ENCODE data around the gene STPG4. TPM values are rescaled to one million over a fixed set of nuclear protein-coding genes. Genes with fewer than 3 reads are reported as not detected.

Gene STPG4
- polyA plus RNA-seq, 1 of the 3 experiments (the other 2 are of a cell fraction): 0.20 TPM

GRCh38 chr2:47074691-47075090, 80.4 kb downstream of the STPG4 start (continued):
- no peak for TF ChIP-seq IRF3 (IDR thresholded peaks at IDR 0.05; ENCODE audit: low read depth, low read length)

- H3K4me3 ChIP-seq (ENCODE audit: low read depth in 2 of 2, low read length in 1 of 2): no peak overlapping the region
- no peak overlapping the region for H3K4me2 ChIP-seq
- H3K9me2 ChIP-seq: no peaks in the 10 kb centered on the region
- CTCF ChIA-PET: interaction anchor here (0.9 to 4.5 kb wide), 8 partner anchors 10 to 58 kb away, joined by 3 to 27 read pairs (median 6); no protein-coding TSS in a partner anchor
- H3K9ac ChIP-seq: no peak overlapping the region
- TF ChIP-seq TAF1 (IDR thresholded peaks at IDR 0.05; ENCODE audit: borderline replicate concordance, low read depth, low read length): no peak
- TF ChIP-seq RFX5 (IDR thresholded peaks at IDR 0.05; ENCODE audit: low read length): no peak
- no peak for TF ChIP-seq YY1 (IDR thresholded peaks at IDR 0.05; ENCODE audit: low read depth)
- no peak for TF ChIP-seq ZBTB33 (IDR thresholded peaks at IDR 0.05; ENCODE audit: borderline replicate concordance, low read depth)
- no peak for TF ChIP-seq CHD2 (IDR thresholded peaks at IDR 0.05; ENCODE audit: low read length, partially characterized antibody)
- no peak for TF ChIP-seq PBX3 (IDR thresholded peaks at IDR 0.05)
- TF ChIP-seq FOXM1 (IDR thresholded peaks at IDR 0.05; ENCODE audit: low read depth): no peak
- no peak for TF ChIP-seq ELF1 (IDR thresholded peaks at IDR 0.05)
- peak overlapping the region; percentile 97 to 98 for H3K27ac ChIP-seq (ENCODE audit: low read depth in 2 of 2, low read length in 1 of 2)
- no peaks in the 10 kb centered on the region for H3K79me2 ChIP-seq (ENCODE audit: insufficient read depth)
- POLR2A ChIA-PET: interaction anchor here (1.8 to 4.1 kb wide), 4 partner anchors 10 to 166 kb away, joined by 6 to 36 read pairs (median 17); no protein-coding TSS in a partner anchor
- no peaks in the 10 kb centered on the region for H3K27me3 ChIP-seq (ENCODE audit: insufficient read depth)
- no peak overlapping the region for H2AFZ ChIP-seq (ENCODE audit: low read depth)
- no peak for DNase-seq
- H3F3A ChIP-seq (replicated peaks; ENCODE audit: insufficient read depth): peaks cover 41% of the 10 kb centered on the region
- peaks cover 60 to 96% of the 10 kb centered on the region in 2 experiments for H3K4me1 ChIP-seq (ENCODE audit: control insufficient read depth in 1 of 2, insufficient read depth in 2 of 2, low read depth in 1 of 2, low read length in 1 of 2)
- H3K36me3 ChIP-seq (replicated peaks in 1 of 2; ENCODE audit: control insufficient read depth in 1 of 2, insufficient read depth in 2 of 2, low read length in 1 of 2): no peaks in the 10 kb centered on the region
- H4K20me1 ChIP-seq (ENCODE audit: insufficient read depth): no peaks in the 10 kb centered on the region
- H3K9me3 ChIP-seq: no peaks in the 10 kb centered on the region
- WGBS (ENCODE audit: low lambda C conversion rate): 91% methylated on average over 12 of the region's 16 CpGs
Observed at GRCh38 chr2:47073641-47074040, 81.5 kb downstream of the STPG4 start.

- ChIA-PET CTCF (interaction anchor here (0.9 to 4.5 kb wide), 8 partner anchors 10 to 58 kb away, joined by 3 to 27 read pairs (median 6); no protein-coding TSS in a partner anchor), POLR2A (interaction anchor here (1.8 to 4.1 kb wide), 5 partner anchors 9 to 166 kb away, joined by 6 to 36 read pairs (median 12); no protein-coding TSS in a partner anchor)
- Histone ChIP-seq H3K36me3 (replicated peaks in 1 of 2; ENCODE audit: control insufficient read depth in 1 of 2, insufficient read depth in 2 of 2, low read length in 1 of 2) (no peaks in the 10 kb centered on the region), H3F3A (replicated peaks; ENCODE audit: insufficient read depth) (peaks cover 45% of the 10 kb centered on the region), H4K20me1 (ENCODE audit: insufficient read depth) (no peaks in the 10 kb centered on the region), H3K27me3 (ENCODE audit: insufficient read depth) (no peaks in the 10 kb centered on the region), H3K4me3 (ENCODE audit: low read depth in 2 of 2, low read length in 1 of 2) (no peak overlapping the region), H3K9ac (peak overlapping the region; percentile 79; the same call in 1 of the 2 replicates), H3K27ac (ENCODE audit: low read depth in 2 of 2, low read length in 1 of 2) (peak overlapping the region; percentile 97 to 98), H2AFZ (ENCODE audit: low read depth) (no peak overlapping the region), H3K79me2 (ENCODE audit: insufficient read depth) (no peaks in the 10 kb centered on the region; the same call in 1 of the 2 replicates), H3K9me3 (no peaks in the 10 kb centered on the region), H3K4me1 (ENCODE audit: control insufficient read depth in 1 of 2, insufficient read depth in 2 of 2, low read depth in 1 of 2, low read length in 1 of 2) (peaks cover 64 to 96% of the 10 kb centered on the region in 2 experiments), H3K4me2 (0 out of 2 replicates have a peak overlapping the region, but pooled peaks have one; percentile 69), H3K9me2 (no peaks in the 10 kb centered on the region)
- WGBS (ENCODE audit: low lambda C conversion rate): 93% methylated on average over 9 of the region's 9 CpGs
- DNase-seq: no peak
- no peak for TF ChIP-seq PBX3 (IDR thresholded peaks at IDR 0.05)
- TF ChIP-seq GABPA (IDR thresholded peaks at IDR 0.05; ENCODE audit: low read depth): no peak
- no peak for TF ChIP-seq CHD2 (IDR thresholded peaks at IDR 0.05; ENCODE audit: low read length, partially characterized antibody)
Observed at GRCh38 chr2:47073217-47073616, 81.9 kb downstream of the STPG4 start.

Data from SK-N-SH (cell line).